ENCODE results near the gene TEX19.
"Not testable (repeated sequence)": the region's sequence is repeated elsewhere in the genome, so short reads cannot be mapped to it uniquely, and the experiment has no call there.

Gene TEX19

GRCh38 chr17:82377924-82378740 is 19.1 kb downstream of the TEX19 start:
- DNase-seq = no peak

GRCh38 chr17:82378741-82379021 is 19.6 kb downstream of the TEX19 start:
- DNase-seq = no peak

DNA sequence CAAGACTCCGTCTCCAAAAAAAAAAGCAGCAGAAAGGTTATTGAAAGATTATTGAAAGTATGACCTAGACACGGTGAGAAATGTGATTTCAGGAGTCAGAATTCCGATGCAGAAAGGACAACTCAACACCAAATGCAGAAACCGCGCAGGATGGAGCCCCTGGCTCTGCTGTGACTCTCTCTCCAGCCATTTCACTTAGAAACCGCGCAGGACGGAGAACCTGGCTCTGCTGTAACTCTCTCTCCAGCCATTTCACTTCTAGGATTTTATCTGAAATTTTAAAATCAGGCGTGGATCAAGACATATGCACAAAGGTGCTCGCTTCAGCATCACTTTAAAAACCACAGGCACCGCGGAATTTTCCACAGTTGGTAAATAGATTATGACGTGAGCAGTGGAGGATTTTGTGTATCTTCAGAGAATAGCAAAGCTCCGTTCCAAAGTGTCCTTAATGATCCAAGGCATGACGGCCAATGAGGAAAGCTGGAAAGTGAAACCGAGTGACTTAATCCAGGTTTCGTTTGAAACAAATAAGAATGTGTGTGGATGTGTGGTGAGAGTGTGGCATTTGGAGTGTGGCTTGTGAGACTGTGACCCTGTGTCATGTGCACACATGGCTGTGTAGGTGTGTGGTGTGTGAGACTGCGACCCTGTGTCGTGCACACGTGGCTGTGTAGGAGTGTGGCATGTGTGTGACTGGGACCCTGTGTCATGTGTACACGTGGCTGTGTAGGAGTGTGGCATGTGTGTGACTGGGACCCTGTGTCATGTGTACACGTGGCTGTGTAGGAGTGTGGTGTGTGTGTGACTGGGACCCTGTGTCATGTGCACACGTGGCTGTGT is 22.0 kb downstream of the TEX19 start:
- no peak for DNase-seq

DNA sequence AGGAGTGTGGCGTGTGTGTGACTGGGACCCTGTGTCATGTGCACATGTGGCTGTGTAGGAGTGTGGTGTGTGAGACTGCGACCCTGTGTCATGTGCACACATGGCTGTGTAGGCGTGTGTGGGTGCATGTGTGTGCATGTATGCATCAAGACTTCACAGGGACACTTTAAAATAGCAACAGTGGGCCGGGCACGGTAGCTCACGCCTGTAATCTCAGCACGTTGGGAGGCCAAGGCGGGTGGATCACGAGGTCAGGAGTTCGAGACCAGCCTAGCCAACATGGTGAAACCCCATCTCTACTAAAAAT is 22.6 kb downstream of the TEX19 start:
- not testable (repeated sequence) for DNase-seq

DNA sequence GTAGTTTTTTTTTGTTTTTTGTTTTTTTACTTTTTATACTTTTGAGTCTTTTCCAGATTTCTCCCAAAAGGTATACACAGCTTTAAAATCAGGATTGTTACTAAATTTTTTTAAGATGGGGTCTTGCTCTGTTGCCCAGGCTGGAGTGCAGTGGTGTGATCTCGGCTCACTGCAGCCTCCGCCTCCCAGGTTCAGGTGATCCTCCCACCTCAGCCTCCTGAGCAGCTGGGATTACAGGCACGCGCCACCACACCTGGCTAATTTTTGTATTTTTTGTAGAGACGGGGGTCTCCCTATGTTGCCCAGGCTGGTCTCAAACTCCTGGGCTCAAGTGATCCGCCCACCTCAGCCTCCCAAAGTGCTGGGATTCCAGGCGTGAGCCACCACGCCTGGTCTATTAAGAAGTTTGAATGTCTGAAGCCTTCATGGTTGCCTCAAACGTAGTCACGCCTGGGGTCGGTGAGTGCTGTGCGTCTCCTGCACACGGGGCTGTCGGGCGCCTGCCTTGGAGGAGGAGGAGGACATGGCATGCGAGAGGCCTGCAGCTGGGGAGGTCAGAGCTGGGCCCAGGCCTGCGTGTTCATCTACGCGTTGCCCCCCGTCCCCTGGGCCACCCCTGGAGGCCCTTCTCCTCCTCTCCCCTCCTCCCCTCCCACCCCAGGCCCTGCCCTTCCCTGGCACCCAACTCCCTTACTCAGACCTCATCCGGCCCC is 23.3 kb downstream of the TEX19 start:
- DNase-seq = not testable (repeated sequence)

GRCh38 chr17:82382933-82383255 is 23.8 kb downstream of the TEX19 start:
- DNase-seq = no peak

DNA sequence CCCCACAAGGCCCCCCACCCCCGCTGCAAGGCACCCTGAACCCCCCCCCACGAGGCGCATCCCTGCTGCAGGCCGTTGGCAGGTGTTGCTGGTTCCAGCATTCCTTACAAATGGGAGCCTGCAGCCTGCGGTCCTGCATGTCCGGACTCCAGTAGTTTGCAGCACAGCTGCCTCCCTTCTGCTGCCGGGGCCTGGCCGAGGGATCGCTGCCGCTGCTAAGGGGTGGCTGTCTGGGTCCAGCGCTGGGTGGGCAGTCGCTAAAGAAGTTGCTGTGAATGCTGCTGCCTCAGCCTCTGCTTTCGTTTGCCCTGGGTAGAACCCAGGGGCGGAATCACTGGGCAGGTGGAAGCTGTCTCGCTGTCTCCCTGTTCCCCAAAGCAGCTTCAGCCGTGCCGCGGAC is 24.4 kb downstream of the TEX19 start:
- DNase-seq = no peak

- DNase-seq = no peak
These were observed 25.1 kb downstream of the TEX19 start for GRCh38 chr17:82384051-82384729.

DNA sequence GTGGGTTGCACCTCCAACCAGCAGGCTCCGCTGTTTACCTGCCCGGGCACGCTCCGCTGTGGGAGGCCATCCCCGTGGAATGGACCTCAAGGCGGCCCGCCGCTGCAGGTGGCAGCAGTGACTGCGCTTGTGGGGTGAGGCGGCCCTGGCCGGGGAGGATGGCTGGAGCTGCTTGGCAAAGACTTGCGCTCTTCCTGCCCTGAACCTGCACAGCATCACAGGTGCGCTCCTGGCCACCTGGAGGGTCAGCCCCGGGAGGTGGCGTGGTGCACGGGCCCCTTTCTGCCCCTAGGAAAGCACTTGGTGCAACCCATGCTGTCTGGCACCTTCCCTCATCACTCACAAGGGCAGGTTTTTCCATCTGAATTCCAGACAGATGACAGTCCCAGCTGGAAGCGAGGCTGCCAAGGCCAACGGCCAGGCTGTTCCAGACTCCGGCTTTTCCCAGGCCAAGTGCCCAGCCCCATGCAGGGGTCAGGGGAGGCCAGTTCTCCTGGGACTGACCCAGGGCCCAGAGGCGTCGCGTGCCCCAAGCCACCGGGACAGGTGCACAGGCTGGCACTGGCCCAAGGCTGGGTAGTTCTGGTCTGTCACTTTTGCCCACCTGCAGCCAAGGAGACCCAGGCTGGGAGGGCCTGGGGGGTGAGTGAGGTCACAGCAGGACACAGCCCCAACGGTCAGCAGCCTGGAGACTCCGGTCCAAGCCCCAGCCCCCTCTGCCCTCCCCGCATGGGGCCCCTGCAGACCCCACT is 25.9 kb downstream of the TEX19 start:
- no peak for DNase-seq

- DNase-seq = no peak
These were observed 26.7 kb downstream of the TEX19 start for GRCh38 chr17:82385559-82386254.

GRCh38 chr17:82386255-82386831 is 27.3 kb downstream of the TEX19 start:
- no peak for DNase-seq

DNA sequence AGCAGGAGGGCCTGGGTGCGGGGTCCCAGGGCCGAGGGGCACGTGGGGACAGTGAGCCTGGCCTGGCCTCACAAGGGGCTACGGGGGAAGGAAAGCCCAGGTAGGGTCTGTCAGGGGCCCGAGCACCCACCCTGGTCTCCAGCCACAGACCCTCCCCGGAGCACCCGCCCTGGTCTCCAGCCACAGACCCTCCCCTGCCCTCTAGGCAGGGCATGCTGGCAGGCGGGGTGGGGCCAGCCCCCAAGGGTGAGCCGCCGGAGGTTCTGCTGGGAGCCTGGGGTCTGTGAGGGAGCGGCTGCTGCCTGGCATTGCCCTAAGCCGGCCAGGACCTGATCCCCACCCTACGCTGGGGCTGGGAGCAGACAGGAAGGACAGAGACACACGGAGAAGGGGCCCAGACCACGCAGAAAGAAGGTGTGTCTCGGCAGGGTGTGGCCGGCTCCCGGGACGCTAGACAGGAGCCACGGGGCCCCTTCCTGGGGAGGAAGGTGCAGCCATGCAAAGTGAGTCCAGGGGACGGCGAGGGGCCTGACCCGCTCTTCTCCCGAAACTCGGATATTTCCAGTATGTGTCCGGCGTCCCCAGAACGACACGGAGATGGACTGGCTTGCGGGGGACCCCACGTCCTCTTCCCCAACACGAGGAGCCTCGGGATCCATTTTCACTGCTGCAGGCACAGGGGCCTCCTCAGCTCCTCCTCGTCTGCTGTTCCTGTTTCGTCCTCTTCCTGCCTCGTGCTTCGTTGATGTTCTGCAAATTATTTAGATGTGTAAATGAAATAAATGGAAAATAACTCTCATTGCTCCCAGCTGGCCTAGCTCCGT is 28.0 kb downstream of the TEX19 start:
- no peak for DNase-seq

DNA sequence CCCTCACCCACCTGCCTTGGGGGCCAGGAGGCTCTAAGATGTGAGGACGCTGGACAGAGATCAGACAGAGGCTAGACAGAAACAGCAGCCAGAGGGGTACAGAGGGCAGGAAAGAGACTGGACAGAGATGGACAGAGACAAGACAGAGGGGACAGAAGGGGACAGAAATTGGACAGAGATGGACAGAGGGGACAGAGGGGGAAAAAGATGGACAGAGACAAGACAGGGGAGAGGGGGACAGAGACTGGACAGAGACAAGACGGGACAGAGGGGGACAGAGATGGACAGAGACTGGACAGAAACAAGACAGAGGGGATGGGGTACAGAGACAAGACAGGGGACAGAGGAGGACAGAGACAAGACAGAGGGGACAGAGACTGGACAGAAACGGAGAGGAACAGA is 28.7 kb downstream of the TEX19 start:
- no peak for DNase-seq

- DNase-seq = no peak
These were observed 29.3 kb downstream of the TEX19 start for GRCh38 chr17:82388223-82388921.

GRCh38 chr17:82388922-82389283 is 29.9 kb downstream of the TEX19 start:
- no peak for DNase-seq

GRCh38 chr17:82389379-82389778 is 30.3 kb downstream of the TEX19 start:
- DNase-seq = no peak

GRCh38 chr17:82390015-82390859 is 31.2 kb downstream of the TEX19 start:
- DNase-seq = no peak

GRCh38 chr17:82390860-82391435 is 31.9 kb downstream of the TEX19 start:
- DNase-seq = no peak
